Measurements from ENCODE around the gene POU6F2.

Gene POU6F2

DNA sequence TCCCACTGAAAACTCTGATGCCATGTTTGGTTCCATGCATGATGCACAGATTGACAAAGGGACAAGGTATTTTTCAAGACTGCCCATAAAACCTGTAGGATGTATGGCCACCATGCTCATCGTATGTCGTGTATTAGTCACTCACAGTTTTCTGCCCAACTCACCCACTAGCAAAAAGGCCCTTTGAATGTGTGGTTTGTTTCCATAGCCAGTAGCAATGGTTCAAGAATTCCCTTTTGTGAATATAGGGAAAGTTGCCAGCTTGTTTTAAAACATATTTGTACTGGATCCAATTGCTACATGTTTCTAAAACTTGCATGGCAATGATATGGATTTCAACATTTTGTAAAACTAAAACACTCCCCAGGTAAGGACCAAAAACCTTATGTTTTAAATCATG, 307.5 kb downstream of the POU6F2 start:
- TF ChIP-seq, protein P1, sequence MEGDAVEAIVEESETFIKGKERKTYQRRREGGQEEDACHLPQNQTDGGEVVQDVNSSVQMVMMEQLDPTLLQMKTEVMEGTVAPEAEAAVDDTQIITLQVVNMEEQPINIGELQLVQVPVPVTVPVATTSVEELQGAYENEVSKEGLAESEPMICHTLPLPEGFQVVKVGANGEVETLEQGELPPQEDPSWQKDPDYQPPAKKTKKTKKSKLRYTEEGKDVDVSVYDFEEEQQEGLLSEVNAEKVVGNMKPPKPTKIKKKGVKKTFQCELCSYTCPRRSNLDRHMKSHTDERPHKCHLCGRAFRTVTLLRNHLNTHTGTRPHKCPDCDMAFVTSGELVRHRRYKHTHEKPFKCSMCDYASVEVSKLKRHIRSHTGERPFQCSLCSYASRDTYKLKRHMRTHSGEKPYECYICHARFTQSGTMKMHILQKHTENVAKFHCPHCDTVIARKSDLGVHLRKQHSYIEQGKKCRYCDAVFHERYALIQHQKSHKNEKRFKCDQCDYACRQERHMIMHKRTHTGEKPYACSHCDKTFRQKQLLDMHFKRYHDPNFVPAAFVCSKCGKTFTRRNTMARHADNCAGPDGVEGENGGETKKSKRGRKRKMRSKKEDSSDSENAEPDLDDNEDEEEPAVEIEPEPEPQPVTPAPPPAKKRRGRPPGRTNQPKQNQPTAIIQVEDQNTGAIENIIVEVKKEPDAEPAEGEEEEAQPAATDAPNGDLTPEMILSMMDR (IDR thresholded peaks at IDR 0.05), result no peak
- DNase-seq (ENCODE audit: low spot score), result no peak
- H3K4me3 ChIP-seq, result no peak overlapping the region
- no peak overlapping the region for H3K27ac ChIP-seq

- no peak overlapping the region for H3K4me3 ChIP-seq
- TF ChIP-seq, protein P1 (IDR thresholded peaks at IDR 0.05), result no peak
- no peak overlapping the region for H3K27ac ChIP-seq
- no peak for DNase-seq (ENCODE audit: low spot score)
Measured at GRCh38 chr7:39288303-39288702, 310.6 kb downstream of the POU6F2 start.

GRCh38 chr7:39291628-39292410, 314.1 kb downstream of the POU6F2 start:
- no peak overlapping the region for H3K27ac ChIP-seq
- TF ChIP-seq, protein P1 (IDR thresholded peaks at IDR 0.05), result no peak
- H3K4me3 ChIP-seq, result no peak overlapping the region
- no peak for DNase-seq (ENCODE audit: low spot score)

DNA sequence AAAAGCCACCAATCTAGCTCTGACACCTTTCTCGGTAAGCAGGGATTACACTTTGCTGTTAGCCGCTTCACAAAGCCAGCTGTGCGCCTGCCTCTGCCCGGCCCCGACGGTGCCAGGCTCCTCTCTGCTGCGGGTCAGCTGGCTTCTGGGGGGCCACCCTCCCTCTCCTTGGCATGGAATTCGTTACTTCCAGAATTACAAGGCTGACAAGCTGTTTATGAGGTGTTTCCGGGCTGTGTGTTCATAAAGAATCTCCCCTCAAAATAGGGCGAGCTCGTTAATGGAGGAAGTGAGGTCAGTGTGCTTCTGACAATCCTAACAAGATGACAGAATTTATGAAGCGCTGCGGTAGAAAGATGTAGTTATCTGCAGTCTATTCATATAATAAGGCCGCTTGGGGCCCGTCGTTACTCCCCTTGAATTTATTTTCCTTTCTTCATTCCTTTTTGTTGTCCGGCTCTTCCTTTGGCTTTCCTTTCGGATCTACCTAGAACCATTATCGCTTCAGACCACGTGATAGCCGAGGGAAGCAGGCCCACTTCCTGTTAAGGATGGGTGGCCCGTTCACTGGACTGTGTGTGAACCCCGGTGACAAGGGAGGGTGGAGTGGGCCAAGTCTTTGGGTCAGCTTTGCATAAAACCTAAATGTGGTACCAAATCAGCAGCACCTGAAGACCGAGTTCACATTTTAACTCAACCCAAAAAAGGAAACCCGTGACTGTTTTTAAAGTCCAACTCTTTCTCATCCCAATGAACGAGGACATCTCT, 315.5 kb downstream of the POU6F2 start:
- Histone ChIP-seq H3K27ac (no peak overlapping the region), H3K4me3 (no peak overlapping the region)
- DNase-seq (ENCODE audit: low spot score), result no peak
- TF ChIP-seq, protein P1 (IDR thresholded peaks at IDR 0.05), result no peak

GRCh38 chr7:39294022-39294421, 316.3 kb downstream of the POU6F2 start:
- TF ChIP-seq, protein P1 (IDR thresholded peaks at IDR 0.05), result no peak
- no peak overlapping the region for H3K4me3 ChIP-seq
- no peak for DNase-seq (ENCODE audit: low spot score)
- no peak overlapping the region for H3K27ac ChIP-seq

- TF ChIP-seq, protein P1 (IDR thresholded peaks at IDR 0.05), result no peak
- DNase-seq (ENCODE audit: low spot score), result no peak
- Histone ChIP-seq H3K27ac (no peak overlapping the region), H3K4me3 (no peak overlapping the region)
Measured at GRCh38 chr7:39295796-39296195, 318.1 kb downstream of the POU6F2 start.

Data from coronary artery (tissue), 2 donors.